Skeletal muscle satellite cell (primary cell): ENCODE measurements around the gene GFY.
"Not testable (repeated sequence)": the region's sequence is repeated elsewhere in the genome, so short reads cannot be mapped to it uniquely, and the experiment has no call there.

ENCODE experiments used
- H3K27me3 ChIP-seq: 2 replicates; pipeline ENCODE4 v1.7.0; 2013; ENCODE audit warnings: low read length; ENCODE audit not compliant: control insufficient read depth, insufficient read depth
- H3K36me3 ChIP-seq: 2 replicates; pipeline ENCODE4 v1.7.0; 2013; ENCODE audit warnings: mild to moderate bottlenecking, control low read depth, low read length; ENCODE audit not compliant: insufficient read depth
- H3K4me1 ChIP-seq: 2 replicates; pipeline ENCODE4 v1.7.0; 2013; ENCODE audit warnings: low read length; ENCODE audit not compliant: control insufficient read depth, insufficient read depth
- H3K4me2 ChIP-seq: 2 replicates; pipeline ENCODE4 v1.7.0; 2013; ENCODE audit warnings: mild to moderate bottlenecking, low read length
- H3K4me3 ChIP-seq: 2 replicates; pipeline ENCODE4 v1.7.0; 2013; ENCODE audit warnings: low read length
- H3K9ac ChIP-seq: 2 replicates; pipeline ENCODE4 v1.7.0; 2013; ENCODE audit warnings: mild to moderate bottlenecking, low read depth, low read length, moderate library complexity
- H3K9me3 ChIP-seq: replicated peaks from 2 replicates; pipeline ENCODE4 v1.7.0; 2013; ENCODE audit warnings: mild to moderate bottlenecking, control low read depth, low read length

Gene GFY

DNA sequence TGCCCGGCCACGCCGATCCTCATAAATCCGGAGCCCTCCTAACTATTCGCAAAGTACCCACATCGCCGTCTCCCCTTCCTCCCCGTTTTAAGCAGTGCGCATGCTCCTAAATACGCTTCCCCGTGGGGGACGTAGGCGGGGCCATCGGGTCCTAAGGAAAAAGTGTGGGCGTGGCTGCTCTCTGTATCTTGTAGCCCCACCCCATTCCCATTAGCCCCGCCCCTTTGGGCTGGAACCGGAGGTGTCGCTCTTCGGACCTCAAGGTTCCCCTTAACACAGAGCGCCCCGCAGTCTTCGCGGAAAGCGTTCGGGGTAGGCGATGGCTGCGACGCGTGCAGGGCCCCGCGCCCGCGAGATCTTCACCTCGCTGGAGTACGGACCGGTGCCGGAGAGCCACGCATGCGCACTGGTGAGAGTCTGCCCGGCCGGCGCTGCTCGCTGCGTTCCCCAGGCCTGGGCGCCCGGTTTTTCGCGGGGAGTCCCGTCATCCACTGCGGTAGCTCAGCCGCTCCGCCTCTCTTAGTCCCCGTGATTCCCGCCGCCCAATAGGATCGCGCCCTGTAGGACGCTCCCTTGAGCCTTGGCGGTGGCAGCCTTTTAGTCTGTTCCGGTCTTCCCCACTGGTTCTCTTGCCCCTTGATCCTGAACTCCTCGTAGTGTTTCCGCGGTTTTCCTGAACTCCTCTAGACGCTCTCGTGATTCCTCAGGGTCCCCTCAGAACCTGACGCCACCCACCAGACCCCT is 28.0 kb downstream of the GFY start, which contains the start of gene ALDH16A1:
Gene ALDH16A1 (plus strand): TSS at position 213 of the 744 bp plus-strand sequence. CDS start 107 bp downstream, at position 320.
- peaks cover 8% of the 10 kb centered on the region for H3K36me3 ChIP-seq
- H3K4me2 ChIP-seq = peak within 1 kb of the TSS; percentile 88
- no peaks in the 10 kb centered on the region for H3K9me3 ChIP-seq
- H3K4me3 ChIP-seq = peak within 1 kb of the TSS; percentile 73
- no peaks in the 10 kb centered on the region for H3K27me3 ChIP-seq
- H3K9ac ChIP-seq = peak within 1 kb of the TSS; percentile 94
- peaks cover 21% of the 10 kb centered on the region for H3K4me1 ChIP-seq

DNA sequence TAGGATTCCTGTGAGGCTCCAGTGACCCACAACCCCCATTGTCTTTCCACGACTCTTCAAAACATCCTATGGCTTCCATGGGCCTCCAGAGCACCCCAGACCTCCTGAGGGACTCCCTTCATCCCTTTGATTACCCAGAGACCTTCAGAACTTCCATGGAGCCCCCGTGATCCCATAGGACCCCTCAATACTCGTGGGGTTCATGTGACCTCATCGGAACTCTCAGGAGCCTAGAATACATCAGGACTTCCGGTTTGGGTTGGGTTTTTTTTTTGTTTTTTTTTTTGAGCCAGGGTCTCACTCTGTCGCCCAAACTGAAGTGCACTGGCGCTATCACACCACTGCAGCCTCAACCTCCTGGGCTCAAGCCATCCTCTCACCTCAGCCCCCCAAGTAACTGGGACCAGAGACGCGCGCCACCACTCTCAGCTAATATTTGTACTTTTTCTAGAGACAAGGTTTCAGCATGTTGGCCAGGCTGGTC is 28.6 kb downstream of the GFY start:
- Histone ChIP-seq H3K36me3 (peaks cover 4% of the 10 kb centered on the region), H3K27me3 (no peaks in the 10 kb centered on the region), H3K9me3 (no peaks in the 10 kb centered on the region), H3K4me2 (peak overlapping the region; percentile 88), H3K4me3 (peak overlapping the region; percentile 73), H3K9ac (peak overlapping the region; percentile 94), H3K4me1 (peaks cover 24% of the 10 kb centered on the region)

- no peak overlapping the region for H3K4me3 ChIP-seq
- H3K4me2 ChIP-seq = no peak overlapping the region
- H3K4me1 ChIP-seq = peaks cover 20% of the 10 kb centered on the region
- H3K9ac ChIP-seq = peak overlapping the region; percentile 43
- no peaks in the 10 kb centered on the region for H3K27me3 ChIP-seq
- peaks cover 6% of the 10 kb centered on the region for H3K36me3 ChIP-seq
- H3K9me3 ChIP-seq = no peaks in the 10 kb centered on the region
These were observed 30.6 kb downstream of the GFY start for GRCh38 chr19:49455773-49456172.

- Histone ChIP-seq H3K4me2 (no peak overlapping the region), H3K27me3 (no peaks in the 10 kb centered on the region), H3K4me3 (no peak overlapping the region), H3K36me3 (peaks cover 6% of the 10 kb centered on the region), H3K9me3 (no peaks in the 10 kb centered on the region), H3K9ac (peak overlapping the region; percentile 43), H3K4me1 (peaks cover 19% of the 10 kb centered on the region)
These were observed 31.1 kb downstream of the GFY start for GRCh38 chr19:49456326-49456725.

- peak overlapping the region; percentile 34 for H3K9ac ChIP-seq
- H3K4me1 ChIP-seq = peaks cover 19% of the 10 kb centered on the region
- H3K4me3 ChIP-seq = no peak overlapping the region
- H3K27me3 ChIP-seq = no peaks in the 10 kb centered on the region
- H3K4me2 ChIP-seq = no peak overlapping the region
- H3K36me3 ChIP-seq = peaks cover 6% of the 10 kb centered on the region
- H3K9me3 ChIP-seq = no peaks in the 10 kb centered on the region
These were observed 33.3 kb downstream of the GFY start for GRCh38 chr19:49458567-49458903.

DNA sequence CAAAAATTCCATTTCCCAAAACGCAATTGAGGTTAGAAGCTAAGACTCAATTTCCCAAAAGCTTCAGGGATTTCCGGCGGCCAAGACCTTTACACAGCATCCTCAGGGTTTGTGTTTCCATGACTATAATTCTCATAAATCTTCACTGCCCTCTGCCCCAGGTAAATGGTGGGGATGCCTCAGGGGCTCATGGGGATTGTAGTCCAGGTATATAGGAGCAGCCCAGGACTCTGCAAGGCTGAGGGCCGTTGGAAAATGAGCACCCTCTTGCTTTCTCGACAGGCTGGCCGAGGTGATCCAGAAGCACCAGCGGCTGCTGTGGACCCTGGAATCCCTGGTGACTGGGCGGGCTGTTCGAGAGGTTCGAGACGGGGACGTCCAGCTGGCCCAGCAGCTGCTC is 34.2 kb downstream of the GFY start:
- no peaks in the 10 kb centered on the region for H3K27me3 ChIP-seq
- H3K4me1 ChIP-seq = peaks cover 13% of the 10 kb centered on the region
- H3K4me2 ChIP-seq = no peak overlapping the region
- H3K9ac ChIP-seq = no peak overlapping the region
- no peaks in the 10 kb centered on the region for H3K9me3 ChIP-seq
- H3K36me3 ChIP-seq = peaks cover 7% of the 10 kb centered on the region
- no peak overlapping the region for H3K4me3 ChIP-seq

DNA sequence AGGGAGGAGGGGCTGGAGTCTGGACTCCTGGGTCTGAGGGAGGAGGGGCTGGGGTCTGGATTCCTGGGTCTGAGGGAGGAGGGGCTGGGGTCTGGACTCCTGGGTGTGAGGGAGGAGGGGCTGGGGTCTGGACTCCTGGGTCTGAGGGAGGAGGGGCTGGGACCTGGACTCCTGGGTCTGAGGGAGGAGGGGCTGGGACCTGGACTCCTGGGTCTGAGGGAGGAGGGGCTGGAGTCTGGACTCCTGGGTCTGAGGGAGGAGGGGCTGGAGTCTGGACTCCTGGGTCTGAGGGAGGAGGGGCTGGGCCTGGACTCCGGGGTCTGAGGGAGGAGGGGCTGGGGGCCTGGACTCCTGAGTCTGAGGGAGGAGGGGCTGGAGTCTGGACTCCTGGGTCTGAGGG is 35.9 kb downstream of the GFY start:
- not testable (repeated sequence) for H3K9ac ChIP-seq, H3K4me3 ChIP-seq, H3K4me2 ChIP-seq, H3K4me1 ChIP-seq, H3K9me3 ChIP-seq, H3K27me3 ChIP-seq
- peaks cover 11% of the 10 kb centered on the region for H3K36me3 ChIP-seq

GRCh38 chr19:49461656-49462055 is 36.5 kb downstream of the GFY start:
- H3K4me3 ChIP-seq = no peak overlapping the region
- no peaks in the 10 kb centered on the region for H3K27me3 ChIP-seq
- no peaks in the 10 kb centered on the region for H3K9me3 ChIP-seq
- no peak overlapping the region for H3K4me2 ChIP-seq
- peaks cover 11% of the 10 kb centered on the region for H3K36me3 ChIP-seq
- H3K9ac ChIP-seq = no peak overlapping the region
- peaks cover 3% of the 10 kb centered on the region for H3K4me1 ChIP-seq

DNA sequence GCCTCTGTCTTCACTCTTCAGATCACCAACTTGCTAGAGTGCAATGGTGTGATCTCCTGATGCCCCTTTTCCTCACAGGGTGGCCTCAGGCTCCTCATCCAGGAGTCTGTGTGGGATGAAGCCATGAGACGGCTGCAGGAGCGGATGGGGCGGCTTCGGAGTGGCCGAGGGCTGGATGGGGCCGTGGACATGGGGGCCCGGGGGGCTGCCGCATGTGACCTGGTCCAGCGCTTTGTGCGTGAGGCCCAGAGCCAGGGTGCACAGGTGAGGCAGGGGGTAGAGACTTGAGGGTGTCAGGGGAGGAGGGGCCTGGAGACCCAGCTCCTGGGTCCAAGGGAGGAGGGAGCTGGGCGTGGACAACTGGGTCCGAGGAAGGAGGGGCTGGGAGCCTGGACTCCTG is 37.3 kb downstream of the GFY start:
- no peaks in the 10 kb centered on the region for H3K27me3 ChIP-seq
- no peaks in the 10 kb centered on the region for H3K9me3 ChIP-seq
- H3K4me2 ChIP-seq = no peak overlapping the region
- no peak overlapping the region for H3K9ac ChIP-seq
- peaks cover 3% of the 10 kb centered on the region for H3K4me1 ChIP-seq
- peaks cover 11% of the 10 kb centered on the region for H3K36me3 ChIP-seq
- no peak overlapping the region for H3K4me3 ChIP-seq

- Histone ChIP-seq H3K9ac (no peak overlapping the region), H3K9me3 (no peaks in the 10 kb centered on the region), H3K4me1 (no peaks in the 10 kb centered on the region), H3K36me3 (peaks cover 11% of the 10 kb centered on the region), H3K4me3 (no peak overlapping the region), H3K4me2 (no peak overlapping the region), H3K27me3 (no peaks in the 10 kb centered on the region)
These were observed 39.0 kb downstream of the GFY start for GRCh38 chr19:49463960-49464740.

DNA sequence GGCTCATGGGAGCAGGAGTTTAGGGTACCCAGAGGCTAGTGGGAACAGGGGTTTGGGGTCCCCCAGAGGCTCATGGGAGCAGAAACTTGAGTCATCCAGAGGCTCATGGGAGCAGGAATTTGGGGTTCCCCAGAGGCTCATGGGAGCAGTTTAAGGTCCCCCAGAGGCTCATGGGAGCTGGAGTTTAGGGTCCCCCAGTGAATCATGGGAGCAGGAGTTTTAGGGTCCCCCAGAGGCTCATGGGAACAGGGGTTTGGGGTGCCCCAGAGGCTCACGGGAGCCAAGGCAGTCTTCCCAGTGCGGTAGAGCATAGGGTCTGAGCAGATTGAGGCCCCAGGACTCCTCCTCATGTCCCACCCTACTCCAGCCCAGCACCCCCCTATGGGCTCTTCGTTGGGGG is 40.2 kb downstream of the GFY start:
- Histone ChIP-seq H3K9ac (no peak overlapping the region), H3K4me2 (no peak overlapping the region), H3K36me3 (peaks cover 5% of the 10 kb centered on the region)

More for the DNA sequence above, 40.2 kb downstream of the GFY start:
- H3K9me3 ChIP-seq = no peaks in the 10 kb centered on the region
- H3K4me1 ChIP-seq = no peaks in the 10 kb centered on the region
- no peaks in the 10 kb centered on the region for H3K27me3 ChIP-seq
- H3K4me3 ChIP-seq = no peak overlapping the region
